ENCODE measurements around the gene CRAT. TPM values are rescaled to one million over a fixed set of nuclear protein-coding genes. Genes with fewer than 3 reads are reported as not detected.
"Not testable (repeated sequence)": the region's sequence is repeated elsewhere in the genome, so short reads cannot be mapped to it uniquely, and the experiment has no call there.

The CRAT gene
- total RNA-seq, 1 donor from 2014 or later: 65.7 TPM

DNA sequence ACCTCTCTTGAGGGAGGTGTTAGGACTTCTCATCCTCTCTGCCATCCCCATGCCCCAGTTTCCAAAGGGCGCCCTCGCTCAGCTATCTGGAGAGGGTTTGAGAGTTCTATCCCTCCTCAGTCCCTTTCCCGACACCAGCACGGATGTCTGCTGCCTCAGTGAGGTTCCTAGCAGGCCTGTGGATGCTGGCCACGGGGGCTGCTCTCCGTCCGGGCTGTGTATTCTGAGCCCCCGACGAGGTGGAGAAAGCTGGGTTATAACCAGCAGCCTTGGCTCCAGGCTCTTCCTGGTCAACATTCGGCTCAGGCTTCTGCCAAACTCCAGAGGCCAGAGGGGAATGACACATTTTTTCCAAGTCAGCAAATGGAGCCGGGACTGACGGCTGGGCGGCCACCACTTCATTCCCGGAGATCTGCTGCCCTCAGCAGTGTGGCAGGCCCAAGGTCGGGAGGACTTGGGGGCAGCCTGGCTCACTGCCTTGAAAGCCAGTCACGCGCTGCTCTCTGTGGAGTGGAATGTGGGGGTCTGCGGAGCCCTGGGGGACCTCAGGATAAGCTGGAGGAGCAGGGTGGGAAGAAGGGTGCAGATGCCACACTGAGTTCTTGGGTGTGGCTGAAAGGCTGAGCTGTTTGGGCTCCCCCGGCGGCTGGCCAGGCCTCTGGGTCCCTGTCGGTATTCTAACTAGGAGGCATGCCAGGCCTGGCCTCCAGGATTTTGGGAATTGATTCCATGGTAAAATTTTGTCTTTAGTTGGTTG, 28.1 kb upstream of the CRAT start:
- peak; percentile 92 for DNase-seq (ENCODE audit: low spot score)

GRCh38 chr9:129138144-129138462, 27.5 kb upstream of the CRAT start:
- no peak for DNase-seq (ENCODE audit: low spot score)

DNA sequence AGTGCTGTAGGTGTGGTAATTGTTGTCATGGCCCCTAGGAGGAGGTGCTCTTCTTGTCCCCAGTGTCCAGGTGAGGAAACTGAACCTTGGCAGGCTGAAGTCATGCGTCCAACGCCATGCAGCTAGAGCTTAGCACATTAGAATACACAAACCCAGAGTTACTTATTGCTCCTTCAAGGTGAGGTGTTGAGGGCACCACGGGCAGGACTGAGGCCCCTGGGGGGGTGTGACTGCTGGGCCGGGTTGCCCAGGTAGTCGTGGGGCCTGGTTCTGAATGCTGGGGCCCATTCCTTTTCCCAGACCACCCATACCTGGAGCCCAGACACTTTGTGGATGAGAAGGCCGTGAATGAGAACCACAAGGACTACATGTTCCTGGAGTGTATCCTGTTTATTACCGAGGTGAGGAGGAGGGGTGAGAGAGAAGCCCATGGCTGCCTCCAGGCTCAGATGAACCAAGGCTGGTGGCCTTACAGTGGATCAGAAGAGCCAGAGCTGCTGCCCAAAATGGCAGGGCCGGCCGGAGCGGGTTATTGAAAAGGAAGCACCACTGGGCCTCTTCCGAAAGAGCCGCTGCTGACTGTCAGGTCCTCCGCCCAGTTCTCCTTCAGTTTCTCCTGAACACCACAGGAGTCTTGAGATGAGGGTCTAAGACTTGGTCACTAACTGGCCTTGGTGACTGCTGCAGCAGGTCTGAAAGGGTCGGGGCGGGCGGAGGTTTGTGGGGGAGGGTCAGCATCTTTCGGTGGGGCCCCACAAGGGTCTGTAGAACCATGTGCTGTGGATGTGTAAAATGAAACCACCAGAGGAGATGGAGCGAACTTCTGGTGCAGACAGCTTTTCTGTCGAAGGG, 26.9 kb upstream of the CRAT start:
- no peak for DNase-seq (ENCODE audit: low spot score)

GRCh38 chr9:129136446-129137035, 25.9 kb upstream of the CRAT start:
- no peak for DNase-seq (ENCODE audit: low spot score)

DNA sequence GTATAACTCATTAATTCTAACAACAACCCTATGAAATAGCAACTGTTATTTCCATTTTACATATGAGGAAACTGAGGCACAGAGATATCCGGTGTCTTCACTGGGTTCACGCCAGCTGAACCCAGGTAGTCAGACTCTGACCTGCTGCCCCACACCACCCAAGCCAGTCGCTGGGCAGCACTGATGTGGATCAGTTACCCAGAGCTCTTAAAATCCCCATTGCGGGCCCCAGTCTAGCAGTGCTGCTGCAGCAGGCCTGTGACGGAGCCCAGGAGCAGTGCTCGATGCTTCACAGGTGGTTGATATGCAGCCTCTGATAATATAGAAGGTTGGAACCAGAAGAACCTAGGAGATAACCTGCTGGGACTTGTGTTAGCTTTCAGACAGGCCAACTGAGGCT, 24.9 kb upstream of the CRAT start:
- DNase-seq (ENCODE audit: low spot score): no peak

DNA sequence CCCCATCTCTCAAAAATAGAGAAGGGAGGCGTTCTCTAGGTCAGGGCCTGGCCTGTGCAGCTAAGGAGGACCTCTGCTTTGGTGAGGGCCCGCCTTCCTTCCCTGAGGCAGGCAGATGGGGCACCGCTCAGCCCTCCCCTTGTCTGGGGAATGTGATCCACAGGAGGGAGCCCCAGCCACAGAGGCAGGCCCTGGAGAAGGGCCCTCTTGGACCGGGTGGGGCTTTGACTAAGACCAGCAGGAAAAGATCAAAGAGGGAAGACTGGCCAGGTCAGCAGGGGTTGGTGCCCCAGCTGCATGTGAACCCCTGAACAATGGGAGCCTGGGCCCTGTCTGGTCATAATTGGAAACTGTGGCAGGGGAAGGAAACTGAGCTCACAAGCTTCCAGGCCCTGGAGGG, 22.5 kb upstream of the CRAT start:
- no peak for DNase-seq (ENCODE audit: low spot score)

DNA sequence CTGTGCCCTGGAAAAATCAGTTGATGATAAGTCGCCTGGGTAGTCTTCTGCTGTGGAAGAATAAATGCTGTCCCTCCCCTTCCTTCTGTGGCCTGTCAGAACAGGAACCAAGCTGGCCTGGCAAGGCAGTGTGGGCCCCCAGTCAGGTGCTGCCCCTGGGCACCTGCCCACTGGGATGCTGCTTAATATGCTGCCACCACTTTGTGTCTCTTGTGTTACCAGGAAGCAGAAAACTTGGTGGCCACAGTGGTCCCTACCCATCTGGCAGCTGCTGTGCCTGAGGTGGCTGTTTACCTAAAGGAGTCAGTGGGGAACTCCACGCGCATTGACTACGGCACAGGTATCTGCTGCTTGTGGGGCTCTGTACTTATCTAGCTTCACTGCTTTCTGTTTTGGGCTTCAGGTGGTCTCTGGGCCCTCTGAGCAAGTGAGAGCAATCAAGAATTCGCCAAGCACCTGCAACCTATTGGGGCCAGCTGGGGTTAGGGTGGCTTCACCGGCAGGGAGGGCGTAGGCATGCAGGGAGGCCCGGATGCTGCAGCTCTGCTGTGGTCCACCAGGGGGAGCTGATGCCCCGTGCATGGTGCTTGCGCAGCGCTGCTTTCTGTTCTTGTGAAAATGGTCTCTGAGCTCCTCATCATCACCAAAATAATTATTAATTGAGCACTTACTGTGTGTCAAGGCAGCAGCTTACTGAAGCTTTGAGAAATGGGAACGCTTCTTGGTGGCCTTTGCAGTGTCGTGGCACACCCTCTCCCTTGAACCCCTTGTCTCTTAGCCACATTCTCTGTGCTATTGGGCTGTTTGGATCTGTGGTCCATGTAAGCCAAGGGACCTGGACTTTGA, 20.9 kb upstream of the CRAT start:
- no peak for DNase-seq (ENCODE audit: low spot score)

GRCh38 chr9:129130791-129131190, 20.2 kb upstream of the CRAT start:
- no peak for DNase-seq (ENCODE audit: low spot score)

- DNase-seq (ENCODE audit: low spot score): not testable (repeated sequence)
These were observed 19.7 kb upstream of the CRAT start for GRCh38 chr9:129130271-129130670.

- no peak for DNase-seq (ENCODE audit: low spot score)
These were observed 18.1 kb upstream of the CRAT start for GRCh38 chr9:129128689-129129088.

GRCh38 chr9:129126749-129127618, 16.4 kb upstream of the CRAT start:
- DNase-seq (ENCODE audit: low spot score): no peak

- DNase-seq (ENCODE audit: low spot score): no peak
These were observed 14.9 kb upstream of the CRAT start for GRCh38 chr9:129125478-129125877.

DNA sequence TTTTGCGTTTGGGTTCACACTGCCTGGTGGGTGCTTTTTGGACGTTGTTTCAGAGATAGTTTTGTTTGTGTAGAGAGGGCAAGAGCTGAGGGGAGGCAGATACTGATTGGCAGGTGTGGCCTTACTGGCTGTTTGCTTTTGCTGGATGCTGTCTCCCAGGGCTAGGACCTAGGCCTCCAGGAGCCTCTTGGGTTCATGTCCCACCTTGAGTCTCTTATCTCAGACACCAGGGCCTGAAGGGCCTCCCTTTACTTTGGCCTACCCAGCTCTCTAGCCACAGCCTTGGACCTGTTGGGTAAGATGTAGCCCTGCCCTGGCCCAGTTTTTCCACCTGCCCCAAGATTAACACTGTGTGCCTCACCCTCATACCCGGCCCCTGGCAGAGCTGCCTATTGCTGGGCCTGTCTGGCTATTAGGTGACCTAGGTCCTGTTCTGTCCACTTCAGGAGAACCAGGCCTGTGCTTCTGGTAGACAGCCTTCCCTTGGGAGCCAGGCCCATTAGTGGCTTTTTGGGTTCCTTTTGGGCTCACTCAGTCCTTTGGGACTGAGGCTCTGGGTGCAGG, 14.0 kb upstream of the CRAT start:
- no peak for DNase-seq (ENCODE audit: low spot score)

DNA sequence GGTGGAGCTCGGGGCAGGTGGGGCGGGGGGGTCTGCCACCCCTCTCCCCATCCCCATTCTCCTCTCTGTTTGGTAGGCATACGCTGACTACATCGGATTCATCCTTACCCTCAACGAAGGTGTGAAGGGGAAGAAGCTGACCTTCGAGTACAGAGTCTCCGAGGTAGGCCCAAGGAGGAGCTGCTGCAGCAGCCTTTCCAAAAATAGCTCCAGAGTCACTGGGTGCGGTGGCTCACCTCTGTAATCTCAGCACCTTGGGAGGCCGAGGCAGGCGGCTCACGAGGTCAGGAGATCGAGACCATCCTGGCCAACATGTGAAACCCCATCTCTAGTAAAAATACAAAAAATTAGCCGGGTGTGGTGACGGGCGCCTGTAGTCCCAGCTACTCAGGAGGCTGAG, 12.4 kb upstream of the CRAT start:
- not testable (repeated sequence) for DNase-seq (ENCODE audit: low spot score)

- DNase-seq (ENCODE audit: low spot score): no peak
These were observed 11.5 kb upstream of the CRAT start for GRCh38 chr9:129122133-129122532.

- no peak for DNase-seq (ENCODE audit: low spot score)
These were observed 10.9 kb upstream of the CRAT start for GRCh38 chr9:129121483-129121882.

GRCh38 chr9:129118799-129119198, 8.2 kb upstream of the CRAT start:
- no peak for DNase-seq (ENCODE audit: low spot score)

DNA sequence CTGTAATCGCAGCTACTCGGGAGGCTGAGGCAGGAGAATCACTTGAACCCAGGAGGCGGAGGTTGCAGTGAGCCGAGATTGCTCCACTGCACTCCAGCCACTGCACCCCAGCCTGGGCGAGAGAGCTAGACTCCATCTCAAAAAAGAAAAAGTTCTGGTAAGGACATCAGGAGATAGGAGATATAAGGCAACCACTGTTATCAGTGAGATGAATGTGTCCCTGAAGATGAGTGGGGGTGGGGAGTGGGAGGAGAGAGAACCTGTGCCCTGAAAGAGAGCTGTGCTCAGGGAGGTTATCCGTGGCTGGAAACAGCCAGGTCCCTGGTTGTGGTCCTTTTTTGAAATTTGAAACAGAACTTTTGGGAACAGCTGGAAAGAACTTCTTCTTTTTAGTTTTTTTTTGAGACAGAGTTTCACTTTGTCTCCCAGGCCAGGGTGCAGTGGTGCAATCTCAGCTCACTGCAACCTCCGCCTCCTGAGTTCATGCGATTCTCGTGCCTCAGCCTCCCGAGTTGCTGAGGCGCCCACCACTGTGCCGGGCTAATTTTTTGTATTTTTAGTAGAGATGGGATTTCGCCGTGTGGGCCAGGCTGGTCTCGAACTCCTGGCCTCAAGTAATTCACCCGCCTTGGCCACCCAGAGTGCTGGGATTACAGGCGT, 3.2 kb upstream of the CRAT start:
- no peak for DNase-seq (ENCODE audit: low spot score)

GRCh38 chr9:129112526-129112925, 1.9 kb upstream of the CRAT start:
- not testable (repeated sequence) for DNase-seq (ENCODE audit: low spot score)
